GM12878 (cell line): ENCODE measurements around the gene POR. TPM values are rescaled to one million over a fixed set of nuclear protein-coding genes. Genes with fewer than 3 reads are reported as not detected.

ENCODE experiments used
- ATAC-seq: fragments of 200-7000 bp; cut with Tn5 transposase; 3 replicates; pipeline ENCODE4 v1.9.1; 2020; ENCODE audit warnings: mild to moderate bottlenecking, moderate library complexity
- BruUV-seq: library from RNA; stranded (reverse); fragments of 400-500 nt; replicated peaks from 2 replicates; lab custom pipeline; 2021; lab: Mats Ljungman, UMichigan
- CTCF ChIA-PET: fragments of 300-600 bp; sonication (Branson Sonifier 250); formaldehyde crosslinking; extraction: SDS; loops from one replicate; lab custom pipeline; 2021; ENCODE audit warnings: inconsistent platforms; lab: Yijun Ruan, JAX
- POLR2A ChIA-PET: fragments of 350-600 bp; formaldehyde crosslinking; extraction: SDS; loops from one replicate; lab custom pipeline; 2021; ENCODE audit warnings: inconsistent platforms; lab: Charles Lee
- RAD21 ChIA-PET: fragments of 300-600 bp; sonication (Branson Sonifier 250); formaldehyde crosslinking; loops from one replicate; lab custom pipeline; 2023; ENCODE audit warnings: antibody characterized with exemption; ENCODE audit not compliant: unreplicated experiment; lab: Charles Lee
- SMC1A ChIA-PET: fragments of 300-600 bp; sonication (Branson Sonifier 250); formaldehyde crosslinking; loops from one replicate; lab custom pipeline; 2023; ENCODE audit not compliant: unreplicated experiment, uncharacterized antibody; lab: Charles Lee
- DNase-seq: peaks from one replicate; pipeline ENCODE4 v3.0.0-alpha.2; 2011; ENCODE audit warnings: low read depth, low spot score
- FAIRE-seq: peaks from 3 replicates; lab custom pipeline; 2011; peaks lifted over from hg19 to GRCh38; lab: Jason Lieb, UNC
- H2AFZ ChIP-seq: 2 replicates; pipeline ENCODE4 v1.6.0; 2011; ENCODE audit warnings: low read depth, low read length, control low read depth; ENCODE audit not compliant: control insufficient read depth
- H3K27ac ChIP-seq: 2 replicates; pipeline ENCODE4 v1.5.1; 2011; ENCODE audit warnings: control low read depth; ENCODE audit not compliant: control insufficient read depth, insufficient read depth
- H3K27me3 ChIP-seq, 2 experiments: replicated peaks in 1 of 2; 2 replicates each; pipeline versions ENCODE4 v1.6.0 to v1.6.1; 2011; ENCODE audit warnings: low read length in 1 of 2; ENCODE audit not compliant: control insufficient read depth in 2 of 2, insufficient read depth in 2 of 2
- H3K36me3 ChIP-seq, 2 experiments: 2 replicates each; pipeline ENCODE4 v1.5.1; 2011; ENCODE audit warnings: low read length in 1 of 2; ENCODE audit not compliant: control insufficient read depth in 2 of 2, insufficient read depth in 2 of 2
- H3K4me1 ChIP-seq: 2 replicates; pipeline ENCODE4 v1.6.1; 2011; ENCODE audit warnings: mild to moderate bottlenecking, low read length, moderate library complexity, mixed read lengths; ENCODE audit not compliant: control insufficient read depth, insufficient read depth
- H3K4me2 ChIP-seq: 2 replicates; pipeline ENCODE4 v1.6.0; 2011; ENCODE audit warnings: control low read depth; ENCODE audit not compliant: control insufficient read depth, insufficient read depth
- H3K4me3 ChIP-seq: fragments of 200-600 bp; sonication (generic); 2 replicates; pipeline ENCODE4 v1.5.1; 2016
- H3K79me2 ChIP-seq: 2 replicates; pipeline ENCODE4 v1.6.0; 2011; ENCODE audit warnings: low read length; ENCODE audit not compliant: control insufficient read depth, insufficient read depth
- H3K9ac ChIP-seq: 2 replicates; pipeline ENCODE4 v1.8.0; 2011; ENCODE audit warnings: low read length, control low read depth, mixed read lengths; ENCODE audit not compliant: control insufficient read depth, insufficient read depth
- H3K9me3 ChIP-seq: replicated peaks from 3 replicates; pipeline ENCODE4 v1.5.1; 2011; ENCODE audit warnings: mild to moderate bottlenecking, low read length; ENCODE audit not compliant: control insufficient read depth, insufficient read depth
- H4K20me1 ChIP-seq: 2 replicates; pipeline ENCODE4 v1.6.0; 2011; ENCODE audit not compliant: control insufficient read depth, insufficient read depth
- E4F1 ChIP-seq: fragments of 450-650 bp; IDR thresholded peaks from 2 replicates; pipeline ENCODE4 v1.6.1; 2018; ENCODE audit warnings: borderline replicate concordance, mild to moderate bottlenecking; ENCODE audit not compliant: partially characterized antibody
- EED ChIP-seq: sonication (generic); IDR thresholded peaks from 2 replicates; pipeline ENCODE4 v1.6.1; 2016; ENCODE audit warnings: antibody characterized with exemption, low read depth
- ETV6 ChIP-seq, 2 experiments: fragments of 450-650 bp in 1 of 2; IDR thresholded peaks in 1 of 2; conservative IDR thresholded peaks in 1 of 2; 2 replicates each; pipeline ENCODE4 v1.6.1; 2014; ENCODE audit warnings: antibody characterized with exemption in 1 of 2, borderline replicate concordance in 1 of 2, low read depth in 1 of 2, mild to moderate bottlenecking in 1 of 2, moderate library complexity in 1 of 2
- IKZF2 ChIP-seq, 2 experiments: fragments of 450-650 bp; IDR thresholded peaks; 2 replicates each; pipeline ENCODE4 v1.6.1; 2017; ENCODE audit warnings: mild to moderate bottlenecking in 2 of 2, moderate library complexity in 2 of 2
- MYB ChIP-seq: fragments of 150-350 bp; IDR thresholded peaks from 2 replicates; pipeline ENCODE4 v1.6.1; 2014; ENCODE audit warnings: mild to moderate bottlenecking, low read depth, low read length, borderline replicate concordance
- POLR2AphosphoS2 ChIP-seq: IDR thresholded peaks from 2 replicates; pipeline ENCODE4 v1.6.1; 2011; ENCODE audit warnings: low read depth, mild to moderate bottlenecking, low read length, improper control_type of control experiment, moderate library complexity
- RELA ChIP-seq: fragments of 450-650 bp; IDR thresholded peaks from 2 replicates; pipeline ENCODE4 v1.8.0; 2014; ENCODE audit warnings: borderline replicate concordance; ENCODE audit not compliant: partially characterized antibody
- RUNX3 ChIP-seq: IDR thresholded peaks from 2 replicates; pipeline ENCODE4 v1.6.1; 2012; ENCODE audit warnings: low read length, inconsistent platforms
- SPI1 ChIP-seq: IDR thresholded peaks from 2 replicates; pipeline ENCODE4 v1.6.1; 2011; ENCODE audit warnings: low read depth, mild to moderate bottlenecking, low read length, moderate library complexity, borderline replicate concordance; ENCODE audit not compliant: insufficient read depth
- WGBS: methylation state at CpG from one replicate; pipeline ENCODE4 v1.1.6; 2016; ENCODE audit warnings: low lambda C conversion rate; ENCODE audit not compliant: insufficient replicate concordance, insufficient coverage; ENCODE audit errors: missing lambda C conversion rate; 5-methylcytosine and 5-hydroxymethylcytosine counted together
- in situ Hi-C: fragments of 300-500 bp; cut with MboI; formaldehyde crosslinking; loops from 9 replicates; pipeline ENCODE4 v1.14.3; 2018; ENCODE audit warnings: mixed read lengths
- intact Hi-C: fragments of 100-400 bp; cut with micrococcal nuclease; formaldehyde crosslinking; loops from one replicate; pipeline ENCODE4 v1.14.2; 2022; ENCODE audit not compliant: unreplicated experiment
- polyA plus RNA-seq, 11 experiments: library from polyadenylated mRNA; depleted of rRNA in 4 of 11; unstranded in 6 of 11; stranded (reverse) in 5 of 11; fragments of >200 nt; fragmentation: Nextera tagmentation in 4 of 11; fragmentation: Illumina TruSeq in 1 of 11; extraction: Ambion mirVana in 4 of 11; extraction: Trizol in 1 of 11; gene quantifications; 1 replicate in 1 of 11; 2 replicates in 10 of 11; pipeline versions ENCODE4 v1.2.1 to v1.2.3, GENCODE V29; 2011 to 2016; ENCODE audit warnings: inconsistent platforms in 2 of 11, missing spikeins in 2 of 11, low read depth in 1 of 11
- total RNA-seq, 4 experiments: library from RNA; depleted of rRNA in 3 of 4; stranded (reverse); fragments of >200 nt in 3 of 4; fragmentation: Illumina TruSeq in 1 of 4; extraction: Trizol in 1 of 4; gene quantifications; 2 replicates each; pipeline versions ENCODE4 v1.2.1 to v1.2.3, GENCODE V29; 2013 to 2021

POR gene
- total and polyA plus RNA-seq, 10 of the 15 experiments (the other 5 are each of a cell fraction or from before 2014, with no cell fraction given), result 2.2 to 75.8 (median 35.9) TPM

DNA sequence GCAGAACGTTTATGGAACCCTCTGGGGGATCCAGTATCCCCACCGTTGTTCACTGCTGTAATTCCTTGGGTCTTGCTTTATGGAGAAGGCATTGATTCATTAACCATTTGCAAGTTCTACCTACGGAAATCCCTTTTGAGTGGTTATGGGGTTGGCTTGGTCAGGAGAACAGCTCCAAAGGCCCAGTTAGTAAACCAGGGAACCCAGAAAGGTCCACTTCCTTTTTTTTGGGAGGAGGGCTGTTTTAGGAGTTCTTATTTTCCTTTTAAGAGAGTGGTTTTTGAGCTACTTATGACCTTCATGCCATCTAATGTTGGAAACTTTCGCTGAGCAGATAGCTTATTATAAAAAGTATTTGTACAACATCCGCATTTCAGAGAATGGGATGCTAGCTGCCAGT is 1.3 kb downstream of the POR start:
- Histone ChIP-seq H3K4me3 (peak overlapping the region; percentile 92), H4K20me1 (no peaks in the 10 kb centered on the region), H3K9ac (peak overlapping the region; percentile 83), H3K79me2 (peaks cover 32% of the 10 kb centered on the region), H3K27ac (peak overlapping the region; percentile 61; the same call in 1 of the 2 replicates), H3K36me3 (no peaks in the 10 kb centered on the region), H3K9me3 (no peaks in the 10 kb centered on the region), H3K27me3 (no peaks in the 10 kb centered on the region), H3K4me2 (peak overlapping the region; percentile 78), H3K4me1 (peaks cover 4% of the 10 kb centered on the region; the same call in 1 of the 2 replicates), H2AFZ (no peak overlapping the region)
- no peak for TF ChIP-seq POLR2AphosphoS2
- no peak for TF ChIP-seq ETV6 (conservative IDR thresholded peaks at IDR 0.05 in 1 of 2, IDR thresholded peaks at IDR 0.05 in 1 of 2; ENCODE audit: borderline replicate concordance in 1 of 2, low read depth in 1 of 2)
- no peak for TF ChIP-seq MYB
- TF ChIP-seq EED, result peak; percentile 57; the same call in 1 of the 2 replicates
- no peak for TF ChIP-seq RELA
- TF ChIP-seq E4F1, result no peak
- TF ChIP-seq SPI1, result peak; percentile 80
- TF ChIP-seq RUNX3, result peak; percentile 39
- 0 out of 4 replicates have a peak, but pooled peaks have one; percentile 11 to 19 for TF ChIP-seq IKZF2 (IDR thresholded peaks at IDR 0.05)
- WGBS, result 79% methylated on average over 5 of the region's 5 CpGs
- intact Hi-C loops, result loop anchor here (5.0 kb wide), 1 partner anchor 106 kb away; no protein-coding TSS in a partner anchor
- DNase-seq (no peak), ATAC-seq (no peak), FAIRE-seq (no peak)
- ChIA-PET POLR2A (interaction anchor here (0.8 to 3.7 kb wide), 8 partner anchors 9 to 104 kb away, joined by 3 to 27 read pairs (median 6); partner anchors contain the start of gene RHBDD2), SMC1A (interaction anchor here (0.6 to 2.5 kb wide), 8 partner anchors 9 to 104 kb away, joined by 3 to 13 read pairs (median 4); no protein-coding TSS in a partner anchor), RAD21 (interaction anchor here (1.1 to 2.3 kb wide), 6 partner anchors 9 to 104 kb away, joined by 3 to 13 read pairs (median 4); no protein-coding TSS in a partner anchor), CTCF (interaction anchor here (0.6 to 3.4 kb wide), 6 partner anchors 10 to 104 kb away, joined by 3 to 18 read pairs (median 4); partner anchors contain the start of gene RHBDD2)
- BruUV-seq, result no TSS peak
- in situ Hi-C loops, result no loop called here
